Measurements from ENCODE around the gene DCAF5.
"Not testable (repeated sequence)": the region's sequence is repeated elsewhere in the genome, so short reads cannot be mapped to it uniquely, and the experiment has no call there.

Gene DCAF5

DNA sequence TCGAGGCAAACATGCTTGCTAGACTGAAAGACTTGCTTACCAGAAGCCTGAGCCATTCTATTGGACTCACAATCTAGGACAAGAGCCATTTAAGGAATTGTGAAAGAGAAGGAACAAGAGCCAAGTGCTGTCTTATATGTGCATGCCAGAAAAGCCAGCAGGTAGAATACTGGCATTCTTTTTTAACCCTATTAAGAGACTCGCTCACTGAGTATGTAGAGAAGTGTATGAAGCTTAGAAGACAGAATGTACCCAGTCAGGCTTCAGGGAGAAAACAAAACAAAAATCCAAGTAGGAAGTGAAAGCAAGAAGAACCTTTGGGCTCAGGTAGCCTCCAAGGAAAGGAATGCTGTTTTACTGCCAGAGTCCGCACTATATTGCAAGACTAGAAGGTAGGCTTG lies 65.9 kb downstream of the DCAF5 start:
- H3K4me3 ChIP-seq, result no peak overlapping the region
- peaks cover 20% of the 10 kb centered on the region for H3K36me3 ChIP-seq (replicated peaks)
- H3K9me3 ChIP-seq, result no peaks in the 10 kb centered on the region
- H3K27me3 ChIP-seq (ENCODE audit: low read depth), result no peaks in the 10 kb centered on the region
- no peaks in the 10 kb centered on the region for H3K4me1 ChIP-seq
- in situ Hi-C loops (cut with MboI; ENCODE audit: low sequenced_read_pairs), result no loop called here
- no peak for DNase-seq (ENCODE audit: low spot score in 2 of 2)

DNA sequence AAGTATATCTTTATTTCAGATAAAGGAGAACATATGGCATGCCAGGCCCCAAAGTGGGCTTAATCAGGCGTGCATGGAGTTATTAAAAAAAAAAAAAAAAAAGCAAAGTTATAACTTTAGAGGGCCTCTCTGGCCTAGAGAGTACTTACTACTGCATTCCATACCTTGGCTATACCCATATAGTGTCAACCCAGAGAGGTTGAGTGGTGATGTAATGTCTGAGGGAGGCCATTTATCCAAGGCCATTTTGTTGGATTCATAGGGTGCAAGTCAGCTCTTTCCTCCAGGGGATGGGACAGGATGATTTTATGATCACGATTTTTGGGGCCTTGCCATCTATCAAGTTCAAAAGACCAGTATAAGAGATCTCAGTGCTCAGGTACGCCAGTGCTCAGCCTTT lies 66.4 kb downstream of the DCAF5 start:
- in situ Hi-C loops (cut with MboI; ENCODE audit: low sequenced_read_pairs), result no loop called here
- H3K27me3 ChIP-seq (ENCODE audit: low read depth), result no peaks in the 10 kb centered on the region
- no peak for DNase-seq (ENCODE audit: low spot score in 2 of 2)
- no peak overlapping the region for H3K4me3 ChIP-seq
- no peaks in the 10 kb centered on the region for H3K9me3 ChIP-seq
- no peaks in the 10 kb centered on the region for H3K4me1 ChIP-seq
- H3K36me3 ChIP-seq (replicated peaks), result peaks cover 24% of the 10 kb centered on the region

DNA sequence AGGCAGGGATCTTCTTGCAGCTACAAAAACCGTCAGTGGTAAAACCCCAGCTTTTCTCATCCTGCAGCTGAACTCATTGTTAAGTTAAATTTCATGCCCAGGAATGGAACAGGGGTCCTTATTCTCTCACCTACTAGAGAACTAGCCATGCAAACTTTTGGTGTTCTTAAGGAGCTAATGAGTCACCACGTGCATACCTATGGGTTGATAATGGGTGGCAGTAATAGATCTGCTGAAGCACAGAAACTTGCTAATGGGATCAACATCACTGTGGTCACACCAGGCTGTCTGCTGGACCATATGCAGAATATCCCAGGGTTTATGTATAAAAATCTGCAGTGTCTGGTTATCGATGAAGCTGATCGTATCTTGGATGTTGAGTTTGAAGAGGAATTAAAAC lies 68.9 kb downstream of the DCAF5 start:
- H3K9me3 ChIP-seq, result no peaks in the 10 kb centered on the region
- DNase-seq (ENCODE audit: low spot score in 2 of 2), result no peak
- peaks cover 14% of the 10 kb centered on the region for H3K36me3 ChIP-seq (replicated peaks)
- H3K4me3 ChIP-seq, result no peak overlapping the region
- peaks cover 4% of the 10 kb centered on the region for H3K4me1 ChIP-seq
- in situ Hi-C loops (cut with MboI; ENCODE audit: low sequenced_read_pairs), result no loop called here
- H3K27me3 ChIP-seq (ENCODE audit: low read depth), result no peaks in the 10 kb centered on the region

DNA sequence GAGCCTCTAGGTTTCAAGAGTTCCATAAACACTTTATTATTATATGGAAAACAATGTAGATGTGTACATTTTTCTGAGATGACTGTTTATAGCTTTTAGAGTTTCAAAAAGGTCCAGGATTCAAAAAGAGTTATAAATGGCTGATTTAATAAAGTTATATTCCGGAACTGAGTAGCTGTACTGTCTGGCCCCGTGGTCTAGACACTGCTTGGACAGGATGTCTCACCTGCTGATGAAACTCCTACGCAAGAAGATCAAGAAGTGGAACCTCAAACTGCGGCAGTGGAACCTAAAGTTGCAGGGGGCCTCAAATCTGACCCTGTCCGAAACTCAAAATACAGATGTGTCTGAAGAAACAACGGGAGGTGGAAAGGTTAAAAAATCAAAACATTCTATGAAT lies 69.7 kb downstream of the DCAF5 start:
- Histone ChIP-seq H3K36me3 (replicated peaks) (peaks cover 11% of the 10 kb centered on the region), H3K4me3 (no peak overlapping the region), H3K27me3 (ENCODE audit: low read depth) (no peaks in the 10 kb centered on the region), H3K4me1 (peaks cover 4% of the 10 kb centered on the region), H3K9me3 (no peaks in the 10 kb centered on the region)
- DNase-seq (ENCODE audit: low spot score in 2 of 2), result no peak
- in situ Hi-C loops (cut with MboI; ENCODE audit: low sequenced_read_pairs), result no loop called here

GRCh38 chr14:69081271-69081670 lies 71.6 kb downstream of the DCAF5 start:
- H3K27me3 ChIP-seq (ENCODE audit: low read depth), result no peaks in the 10 kb centered on the region
- H3K9me3 ChIP-seq, result no peaks in the 10 kb centered on the region
- H3K4me1 ChIP-seq, result peaks cover 4% of the 10 kb centered on the region
- peaks cover 11% of the 10 kb centered on the region for H3K36me3 ChIP-seq (replicated peaks)
- H3K4me3 ChIP-seq, result no peak overlapping the region
- no peak for DNase-seq (ENCODE audit: low spot score in 2 of 2)
- in situ Hi-C loops (cut with MboI; ENCODE audit: low sequenced_read_pairs), result no loop called here

DNA sequence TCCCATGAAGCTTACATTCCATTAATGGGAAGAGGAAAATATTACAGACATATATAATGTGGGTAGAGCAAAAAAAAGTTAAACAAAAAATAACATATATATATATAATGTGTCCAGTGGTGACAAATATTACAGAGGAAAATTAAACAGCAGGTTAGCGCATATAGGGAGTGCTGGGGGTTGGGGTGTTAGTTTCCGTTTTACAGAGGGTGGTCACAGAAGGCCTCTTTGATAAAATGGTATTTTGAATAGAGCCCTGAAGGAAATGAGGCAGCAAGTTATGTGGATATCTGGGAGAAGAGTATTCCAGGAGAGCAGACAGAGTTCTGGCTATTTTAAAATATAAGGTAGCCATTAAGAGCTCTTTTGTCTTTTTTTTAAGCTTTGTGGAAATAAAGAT lies 73.2 kb downstream of the DCAF5 start:
- Histone ChIP-seq H3K4me1 (peaks cover 4% of the 10 kb centered on the region), H3K27me3 (ENCODE audit: low read depth) (no peaks in the 10 kb centered on the region), H3K4me3 (no peak overlapping the region), H3K36me3 (replicated peaks) (peaks cover 11% of the 10 kb centered on the region), H3K9me3 (no peaks in the 10 kb centered on the region)
- in situ Hi-C loops (cut with MboI; ENCODE audit: low sequenced_read_pairs), result no loop called here
- no peak for DNase-seq (ENCODE audit: low spot score in 2 of 2)

GRCh38 chr14:69079188-69079742 lies 73.7 kb downstream of the DCAF5 start:
- Histone ChIP-seq H3K9me3 (no peaks in the 10 kb centered on the region), H3K4me3 (no peak overlapping the region), H3K4me1 (peaks cover 4% of the 10 kb centered on the region), H3K36me3 (replicated peaks) (peaks cover 11% of the 10 kb centered on the region), H3K27me3 (ENCODE audit: low read depth) (no peaks in the 10 kb centered on the region)
- no peak for DNase-seq (ENCODE audit: low spot score in 2 of 2)
- in situ Hi-C loops (cut with MboI; ENCODE audit: low sequenced_read_pairs), result no loop called here

- Histone ChIP-seq H3K4me3 (no peak overlapping the region), H3K9me3 (no peaks in the 10 kb centered on the region), H3K27me3 (ENCODE audit: low read depth) (no peaks in the 10 kb centered on the region), H3K4me1 (peaks cover 11% of the 10 kb centered on the region), H3K36me3 (replicated peaks) (peaks cover 9% of the 10 kb centered on the region)
- DNase-seq (ENCODE audit: low spot score in 2 of 2), result no peak
- in situ Hi-C loops (cut with MboI; ENCODE audit: low sequenced_read_pairs), result no loop called here
These were observed 75.1 kb downstream of the DCAF5 start for GRCh38 chr14:69077841-69078240.

GRCh38 chr14:69077185-69077584 lies 75.7 kb downstream of the DCAF5 start:
- Histone ChIP-seq H3K36me3 (replicated peaks) (peaks cover 11% of the 10 kb centered on the region), H3K4me1 (peaks cover 11% of the 10 kb centered on the region)
- DNase-seq (ENCODE audit: low spot score in 2 of 2); H3K27me3 ChIP-seq (ENCODE audit: low read depth); H3K9me3 ChIP-seq; H3K4me3 ChIP-seq; in situ Hi-C loops (cut with MboI; ENCODE audit: low sequenced_read_pairs): not testable (repeated sequence)

GRCh38 chr14:69076341-69076740 lies 76.6 kb downstream of the DCAF5 start:
- Histone ChIP-seq H3K36me3 (replicated peaks) (peaks cover 5% of the 10 kb centered on the region), H3K4me3 (no peak overlapping the region), H3K9me3 (no peaks in the 10 kb centered on the region), H3K4me1 (peaks cover 11% of the 10 kb centered on the region), H3K27me3 (ENCODE audit: low read depth) (no peaks in the 10 kb centered on the region)
- in situ Hi-C loops (cut with MboI; ENCODE audit: low sequenced_read_pairs), result no loop called here
- no peak for DNase-seq (ENCODE audit: low spot score in 2 of 2)

DNA sequence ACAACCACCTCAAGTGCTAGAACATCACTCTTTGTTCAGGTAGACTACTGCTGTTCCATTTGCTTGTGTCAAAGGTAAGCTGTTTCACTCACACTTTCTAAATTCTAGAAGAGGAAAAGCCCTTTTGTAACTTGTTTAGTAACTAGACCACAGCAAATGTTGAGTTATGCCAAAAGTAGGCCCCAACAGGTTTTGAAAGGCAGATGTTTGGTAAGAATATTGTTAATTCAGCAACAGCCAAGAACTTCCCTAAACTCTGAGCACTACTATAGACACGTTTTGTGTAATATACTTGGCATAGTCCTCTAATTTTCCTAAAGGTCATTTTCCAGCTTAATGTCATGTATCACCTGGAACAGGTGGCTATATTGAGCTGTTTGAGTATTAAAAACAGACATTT lies 79.0 kb downstream of the DCAF5 start:
- no peak for DNase-seq (ENCODE audit: low spot score in 2 of 2)
- in situ Hi-C loops (cut with MboI; ENCODE audit: low sequenced_read_pairs), result no loop called here
- Histone ChIP-seq H3K4me1 (peaks cover 8% of the 10 kb centered on the region; the same call in 1 of the 2 replicates), H3K9me3 (no peaks in the 10 kb centered on the region), H3K36me3 (replicated peaks) (peaks cover 5% of the 10 kb centered on the region), H3K4me3 (no peak overlapping the region), H3K27me3 (ENCODE audit: low read depth) (no peaks in the 10 kb centered on the region)

DNA sequence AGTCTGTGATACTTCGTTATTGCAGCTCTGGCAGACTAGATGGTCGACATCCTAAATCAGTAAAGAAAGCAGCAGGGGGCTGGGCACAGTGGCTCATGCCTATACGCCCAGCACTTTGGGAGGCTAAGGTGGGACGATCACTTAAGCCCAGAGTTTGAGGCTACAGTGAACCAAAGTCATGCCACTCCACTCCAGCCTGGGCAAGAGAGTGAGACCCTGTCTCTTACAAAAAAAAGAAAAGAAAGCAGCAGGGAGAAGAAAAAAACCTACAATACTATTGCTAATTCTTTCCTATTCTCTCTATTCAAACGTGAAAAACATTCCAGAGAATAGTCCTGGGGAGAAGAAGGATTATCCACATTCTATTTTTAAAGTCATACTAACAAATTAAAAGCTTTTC lies 79.5 kb downstream of the DCAF5 start:
- Histone ChIP-seq H3K4me3 (no peak overlapping the region), H3K9me3 (no peaks in the 10 kb centered on the region), H3K36me3 (replicated peaks) (peaks cover 5% of the 10 kb centered on the region), H3K27me3 (ENCODE audit: low read depth) (no peaks in the 10 kb centered on the region), H3K4me1 (peaks cover 8% of the 10 kb centered on the region; the same call in 1 of the 2 replicates)
- DNase-seq (ENCODE audit: low spot score in 2 of 2), result peak in 1 of 2 experiments; percentile 9
- in situ Hi-C loops (cut with MboI; ENCODE audit: low sequenced_read_pairs), result no loop called here

DNA sequence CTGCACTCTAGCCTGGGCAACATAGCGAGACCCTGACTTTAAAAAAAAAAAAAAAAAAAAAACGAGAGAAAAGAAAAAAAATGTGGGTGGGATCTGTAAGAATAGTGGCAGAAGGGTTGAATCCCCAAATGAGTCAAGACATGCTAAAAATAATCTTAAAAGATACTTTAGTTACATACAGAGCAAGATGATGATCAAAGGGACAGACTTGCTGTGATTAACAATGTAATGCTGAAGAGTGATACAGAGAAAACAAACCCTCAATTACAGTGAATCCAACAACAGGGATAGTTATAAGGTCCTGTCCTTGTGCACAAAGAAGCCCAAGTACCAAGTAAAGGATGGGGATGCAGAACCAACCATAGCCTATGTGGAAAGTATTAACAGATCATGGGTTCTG lies 80.3 kb downstream of the DCAF5 start:
- Histone ChIP-seq H3K36me3 (replicated peaks) (peaks cover 5% of the 10 kb centered on the region), H3K4me3 (no peak overlapping the region), H3K4me1 (peaks cover 8% of the 10 kb centered on the region; the same call in 1 of the 2 replicates), H3K9me3 (no peaks in the 10 kb centered on the region), H3K27me3 (ENCODE audit: low read depth) (no peaks in the 10 kb centered on the region)
- no peak for DNase-seq (ENCODE audit: low spot score in 2 of 2)
- in situ Hi-C loops (cut with MboI; ENCODE audit: low sequenced_read_pairs), result no loop called here

DNA sequence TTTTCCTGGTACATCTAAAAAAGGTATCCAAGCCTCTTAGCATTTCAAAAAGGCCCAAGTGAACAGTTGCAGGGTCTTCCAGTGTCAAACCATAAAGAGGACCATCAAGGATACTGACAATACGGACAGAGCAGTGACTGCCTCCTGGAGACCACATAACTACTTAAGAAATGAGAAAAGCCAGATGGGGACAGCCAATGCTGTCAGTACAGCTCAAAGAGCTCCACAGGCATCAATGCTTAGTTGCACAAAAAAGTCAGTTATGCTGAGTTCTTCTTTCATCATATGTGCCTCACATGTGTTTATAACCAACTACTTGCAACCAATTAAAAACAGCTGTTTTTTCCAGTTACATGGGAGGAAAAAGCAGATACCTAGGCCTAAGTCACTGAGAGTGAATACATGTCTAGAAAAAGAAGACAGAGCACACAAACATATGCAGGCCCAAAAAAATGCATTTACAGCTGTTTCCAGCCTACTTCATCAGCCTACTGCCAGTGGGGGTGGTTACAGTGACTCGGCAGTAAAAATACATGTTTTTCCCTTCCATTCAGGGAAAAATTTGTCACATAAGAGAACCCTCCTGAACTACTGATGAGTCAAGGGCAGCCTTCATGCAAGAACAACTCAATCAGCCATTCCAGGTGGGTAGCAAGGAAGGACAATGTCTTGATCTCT lies 84.0 kb downstream of the DCAF5 start:
- H3K9me3 ChIP-seq, result no peaks in the 10 kb centered on the region
- H3K27me3 ChIP-seq (ENCODE audit: low read depth), result no peaks in the 10 kb centered on the region
- peaks cover 5% of the 10 kb centered on the region for H3K36me3 ChIP-seq (replicated peaks)
- in situ Hi-C loops (cut with MboI; ENCODE audit: low sequenced_read_pairs), result no loop called here
- no peak for DNase-seq (ENCODE audit: low spot score in 2 of 2)
- no peak overlapping the region for H3K4me3 ChIP-seq
- H3K4me1 ChIP-seq, result peaks cover 4% of the 10 kb centered on the region; the same call in 1 of the 2 replicates

Measured in HAP-1 (cell line).